PC-3 (cell line): ENCODE results near the gene MOV10. TPM values are rescaled to one million over a fixed set of nuclear protein-coding genes. Genes with fewer than 3 reads are reported as not detected.

Source experiments
- ATAC-seq: fragments of 200-7000 bp; cut with Tn5 transposase; 2 replicates; pipeline ENCODE4 v1.9.1; 2020; ENCODE audit warnings: mild to moderate bottlenecking, moderate library complexity
- BruUV-seq: library from RNA; stranded (reverse); fragments of 400-500 nt; replicated peaks from 2 replicates; lab custom pipeline; 2021; lab: Mats Ljungman, UMichigan
- CTCF ChIA-PET: fragments of 300-600 bp; sonication (Branson Sonifier 250); formaldehyde crosslinking; loops from one replicate; lab custom pipeline; 2022; ENCODE audit warnings: antibody characterized with exemption; lab: Charles Lee
- POLR2A ChIA-PET: fragments of 300-600 bp; sonication (Branson Sonifier 250); formaldehyde crosslinking; loops from one replicate; lab custom pipeline; 2022; ENCODE audit warnings: antibody characterized with exemption; ENCODE audit not compliant: unreplicated experiment; lab: Charles Lee
- DNase-seq: peaks from one replicate; pipeline ENCODE4 v3.0.0-alpha.2; 2015
- H2AFZ ChIP-seq: fragments of 300-600 bp; sonication (generic); 2 replicates; pipeline ENCODE4 v1.6.0; 2016; ENCODE audit warnings: antibody characterized with exemption, low read length
- H3F3A ChIP-seq: fragments of 300-600 bp; sonication (generic); one replicate; pipeline ENCODE4 v1.6.0; 2017; ENCODE audit warnings: antibody characterized with exemption, low read length, control low read depth, mild to moderate bottlenecking; ENCODE audit not compliant: unreplicated experiment
- H3K27ac ChIP-seq: fragments of 300-600 bp; sonication (generic); 2 replicates; pipeline ENCODE4 v1.5.1; 2016; ENCODE audit warnings: mild to moderate bottlenecking, low read length
- H3K27me3 ChIP-seq: fragments of 300-600 bp; sonication (generic); 2 replicates; pipeline ENCODE4 v1.6.1; 2016; ENCODE audit warnings: low read length, mixed read lengths
- H3K36me3 ChIP-seq: fragments of 300-600 bp; sonication (generic); 2 replicates; pipeline ENCODE4 v1.6.1; 2016; ENCODE audit warnings: low read depth, mixed run types, low read length, mixed read lengths
- H3K4me1 ChIP-seq: fragments of 300-600 bp; sonication (generic); 2 replicates; pipeline ENCODE4 v1.5.1; 2016; ENCODE audit warnings: low read length; ENCODE audit not compliant: insufficient read depth
- H3K4me2 ChIP-seq: fragments of 300-600 bp; sonication (generic); 2 replicates; pipeline ENCODE4 v1.6.0; 2016; ENCODE audit warnings: low read length
- H3K4me3 ChIP-seq: fragments of 300-600 bp; sonication (generic); 2 replicates; pipeline ENCODE4 v1.5.1; 2016; ENCODE audit warnings: mild to moderate bottlenecking, low read length, mixed read lengths
- H3K79me2 ChIP-seq: fragments of 300-600 bp; sonication (generic); 2 replicates; pipeline ENCODE4 v1.6.1; 2017; ENCODE audit warnings: low read length, mixed read lengths
- H3K9ac ChIP-seq: fragments of 300-600 bp; sonication (generic); 2 replicates; pipeline ENCODE4 v1.6.0; 2016; ENCODE audit warnings: mild to moderate bottlenecking, low read length
- H3K9me2 ChIP-seq: fragments of 300-600 bp; sonication (generic); replicated peaks from 2 replicates; pipeline ENCODE4 v1.6.1; 2016; ENCODE audit warnings: mixed run types, low read length, mixed read lengths
- H3K9me3 ChIP-seq: fragments of 300-600 bp; sonication (generic); 2 replicates; pipeline ENCODE4 v1.6.1; 2016; ENCODE audit warnings: low read length, mixed read lengths
- H4K20me1 ChIP-seq: fragments of 300-600 bp; sonication (generic); 2 replicates; pipeline ENCODE4 v1.6.1; 2016; ENCODE audit warnings: low read length, mixed read lengths
- EZH2 ChIP-seq: fragments of 300-600 bp; sonication (generic); IDR thresholded peaks from one replicate; pipeline ENCODE4 v1.6.1; 2017; ENCODE audit warnings: antibody characterized with exemption, mild to moderate bottlenecking, low read length; ENCODE audit not compliant: unreplicated experiment
- EZH2phosphoT487 ChIP-seq: fragments of 300-600 bp; sonication (generic); IDR thresholded peaks from 2 replicates; pipeline ENCODE4 v1.6.1; 2018; ENCODE audit warnings: mild to moderate bottlenecking, antibody characterized with exemption, low read length, borderline replicate concordance
- intact Hi-C: fragments of 100-400 bp; cut with micrococcal nuclease; formaldehyde crosslinking; loops from 2 replicates; pipeline ENCODE4 v1.9.0; 2023
- total RNA-seq: library from RNA; depleted of rRNA; stranded (reverse); fragments of >200 nt; gene quantifications from 2 replicates; pipeline ENCODE4 v1.2.3, GENCODE V29; 2014
- TF ChIP-seq, protein P1 (sequence below): fragments of 300-600 bp; sonication (generic); conservative IDR thresholded peaks from 2 replicates; pipeline ENCODE4 v1.5.1; 2017; ENCODE audit warnings: antibody characterized with exemption, low read depth, mild to moderate bottlenecking, low read length

Gene MOV10
- total RNA-seq, 1 experiment from 2014 or later: 68.5 TPM

DNA sequence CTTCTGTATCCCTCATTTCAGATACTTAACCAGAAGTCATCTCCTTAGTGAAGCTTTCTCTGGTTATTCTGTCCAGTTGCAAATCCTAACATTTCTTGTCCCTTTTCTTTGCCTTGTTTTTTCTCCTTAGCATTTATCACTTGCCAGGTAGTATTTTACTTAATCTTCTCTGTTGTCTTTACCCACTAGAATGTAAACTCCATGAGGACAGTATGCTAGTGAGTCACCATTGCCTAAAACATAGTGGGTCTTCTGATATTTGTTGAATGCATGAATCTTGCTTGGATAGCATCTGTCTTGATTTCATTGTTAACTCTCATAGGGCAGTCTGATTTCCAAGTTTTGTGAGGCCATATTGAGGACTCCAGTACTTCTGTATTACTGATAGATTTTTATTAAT is 45.2 kb upstream of the MOV10 start:
- Histone ChIP-seq H3K4me3 (no peak overlapping the region), H3K79me2 (peaks cover 100% of the 10 kb centered on the region), H3F3A (no peaks in the 10 kb centered on the region), H3K27me3 (no peaks in the 10 kb centered on the region), H4K20me1 (peaks cover 78% of the 10 kb centered on the region), H3K9me2 (no peaks in the 10 kb centered on the region), H3K4me2 (no peak overlapping the region), H3K9ac (no peak overlapping the region), H3K36me3 (peaks cover 22% of the 10 kb centered on the region; the same call in 1 of the 2 replicates), H3K27ac (no peak overlapping the region), H3K9me3 (no peaks in the 10 kb centered on the region), H2AFZ (no peak overlapping the region), H3K4me1 (no peaks in the 10 kb centered on the region)
- no TSS peak for BruUV-seq
- ChIA-PET POLR2A (no interaction called here), CTCF (no interaction called here)
- TF ChIP-seq, protein P1, sequence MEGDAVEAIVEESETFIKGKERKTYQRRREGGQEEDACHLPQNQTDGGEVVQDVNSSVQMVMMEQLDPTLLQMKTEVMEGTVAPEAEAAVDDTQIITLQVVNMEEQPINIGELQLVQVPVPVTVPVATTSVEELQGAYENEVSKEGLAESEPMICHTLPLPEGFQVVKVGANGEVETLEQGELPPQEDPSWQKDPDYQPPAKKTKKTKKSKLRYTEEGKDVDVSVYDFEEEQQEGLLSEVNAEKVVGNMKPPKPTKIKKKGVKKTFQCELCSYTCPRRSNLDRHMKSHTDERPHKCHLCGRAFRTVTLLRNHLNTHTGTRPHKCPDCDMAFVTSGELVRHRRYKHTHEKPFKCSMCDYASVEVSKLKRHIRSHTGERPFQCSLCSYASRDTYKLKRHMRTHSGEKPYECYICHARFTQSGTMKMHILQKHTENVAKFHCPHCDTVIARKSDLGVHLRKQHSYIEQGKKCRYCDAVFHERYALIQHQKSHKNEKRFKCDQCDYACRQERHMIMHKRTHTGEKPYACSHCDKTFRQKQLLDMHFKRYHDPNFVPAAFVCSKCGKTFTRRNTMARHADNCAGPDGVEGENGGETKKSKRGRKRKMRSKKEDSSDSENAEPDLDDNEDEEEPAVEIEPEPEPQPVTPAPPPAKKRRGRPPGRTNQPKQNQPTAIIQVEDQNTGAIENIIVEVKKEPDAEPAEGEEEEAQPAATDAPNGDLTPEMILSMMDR: no peak
- TF ChIP-seq EZH2phosphoT487 (no peak), EZH2 (no peak)
- DNase-seq (no peak), ATAC-seq (no peak)
- intact Hi-C loops: no loop called here

- ATAC-seq: no peak
- BruUV-seq: no TSS peak
- Histone ChIP-seq H3K9me2 (no peaks in the 10 kb centered on the region), H3K4me2 (no peak overlapping the region), H3K4me1 (peaks cover 28% of the 10 kb centered on the region), H3F3A (peaks cover 8% of the 10 kb centered on the region), H3K27ac (no peak overlapping the region), H3K9ac (no peak overlapping the region), H3K4me3 (no peak overlapping the region), H2AFZ (no peak overlapping the region), H3K36me3 (peaks cover 11% of the 10 kb centered on the region; the same call in 1 of the 2 replicates), H4K20me1 (peaks cover 76% of the 10 kb centered on the region), H3K27me3 (no peaks in the 10 kb centered on the region), H3K79me2 (peaks cover 99% of the 10 kb centered on the region), H3K9me3 (no peaks in the 10 kb centered on the region)
- intact Hi-C loops: no loop called here
- TF ChIP-seq, protein P1: no peak
- TF ChIP-seq EZH2: no peak
- no peak for TF ChIP-seq EZH2phosphoT487
- CTCF ChIA-PET: no interaction called here
- POLR2A ChIA-PET: no interaction called here
- no peak for DNase-seq
Measured at GRCh38 chr1:112633628-112634027, 40.8 kb upstream of the MOV10 start.

- peaks cover 28% of the 10 kb centered on the region for H3K4me1 ChIP-seq
- H3K79me2 ChIP-seq: peaks cover 98% of the 10 kb centered on the region
- H3K4me2 ChIP-seq: no peak overlapping the region
- ChIA-PET POLR2A (interaction anchor here (0.7 kb wide), 1 partner anchor 1537 kb away, joined by 7 read pairs; no protein-coding TSS in a partner anchor), CTCF (no interaction called here)
- peaks cover 8% of the 10 kb centered on the region for H3F3A ChIP-seq
- H3K27me3 ChIP-seq: no peaks in the 10 kb centered on the region
- peaks cover 11% of the 10 kb centered on the region; the same call in 1 of the 2 replicates for H3K36me3 ChIP-seq
- H3K9me3 ChIP-seq: no peaks in the 10 kb centered on the region
- no peak overlapping the region for H3K9ac ChIP-seq
- no TSS peak for BruUV-seq
- TF ChIP-seq, protein P1: no peak
- TF ChIP-seq EZH2phosphoT487 (no peak), EZH2 (no peak)
- peaks cover 75% of the 10 kb centered on the region for H4K20me1 ChIP-seq
- H2AFZ ChIP-seq: no peak overlapping the region
- no peak for ATAC-seq
- DNase-seq: no peak
- H3K9me2 ChIP-seq: no peaks in the 10 kb centered on the region
- no peak overlapping the region for H3K27ac ChIP-seq
- intact Hi-C loops: no loop called here
- no peak overlapping the region for H3K4me3 ChIP-seq
Measured at GRCh38 chr1:112634367-112634766, 40.1 kb upstream of the MOV10 start.
